ENCODE results near the gene STRIP1.

Gene STRIP1

GRCh38 chr1:109989506-109990301 lies 44.7 kb upstream of the STRIP1 start:
- peaks cover 3% of the 10 kb centered on the region for H3K27me3 Mint-ChIP-seq (ENCODE audit: low read depth)
- TF ChIP-seq, protein P1, sequence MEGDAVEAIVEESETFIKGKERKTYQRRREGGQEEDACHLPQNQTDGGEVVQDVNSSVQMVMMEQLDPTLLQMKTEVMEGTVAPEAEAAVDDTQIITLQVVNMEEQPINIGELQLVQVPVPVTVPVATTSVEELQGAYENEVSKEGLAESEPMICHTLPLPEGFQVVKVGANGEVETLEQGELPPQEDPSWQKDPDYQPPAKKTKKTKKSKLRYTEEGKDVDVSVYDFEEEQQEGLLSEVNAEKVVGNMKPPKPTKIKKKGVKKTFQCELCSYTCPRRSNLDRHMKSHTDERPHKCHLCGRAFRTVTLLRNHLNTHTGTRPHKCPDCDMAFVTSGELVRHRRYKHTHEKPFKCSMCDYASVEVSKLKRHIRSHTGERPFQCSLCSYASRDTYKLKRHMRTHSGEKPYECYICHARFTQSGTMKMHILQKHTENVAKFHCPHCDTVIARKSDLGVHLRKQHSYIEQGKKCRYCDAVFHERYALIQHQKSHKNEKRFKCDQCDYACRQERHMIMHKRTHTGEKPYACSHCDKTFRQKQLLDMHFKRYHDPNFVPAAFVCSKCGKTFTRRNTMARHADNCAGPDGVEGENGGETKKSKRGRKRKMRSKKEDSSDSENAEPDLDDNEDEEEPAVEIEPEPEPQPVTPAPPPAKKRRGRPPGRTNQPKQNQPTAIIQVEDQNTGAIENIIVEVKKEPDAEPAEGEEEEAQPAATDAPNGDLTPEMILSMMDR (IDR thresholded peaks at IDR 0.05; ENCODE audit: unreplicated experiment in 3 of 3), result no peak
- H3K27ac Mint-ChIP-seq, result peak overlapping the region in 1 of 3 experiments; percentile 67
- peaks cover 57% of the 10 kb centered on the region for H3K4me1 Mint-ChIP-seq
- no peaks in the 10 kb centered on the region for H3K9me3 Mint-ChIP-seq
- H3K4me3 Mint-ChIP-seq, result peak overlapping the region in 2 of 3 experiments; percentile 19 to 56
- H3K36me3 Mint-ChIP-seq (ENCODE audit: low read depth), result peaks cover 40% of the 10 kb centered on the region

GRCh38 chr1:109990302-109990653 lies 44.1 kb upstream of the STRIP1 start:
- H3K27ac Mint-ChIP-seq, result no peak overlapping the region
- H3K27me3 Mint-ChIP-seq (ENCODE audit: low read depth), result peaks cover 2% of the 10 kb centered on the region
- no peak overlapping the region for H3K4me3 Mint-ChIP-seq
- TF ChIP-seq, protein P1 (IDR thresholded peaks at IDR 0.05; ENCODE audit: unreplicated experiment in 3 of 3), result no peak
- no peaks in the 10 kb centered on the region for H3K9me3 Mint-ChIP-seq
- H3K4me1 Mint-ChIP-seq, result peaks cover 58% of the 10 kb centered on the region
- peaks cover 40% of the 10 kb centered on the region for H3K36me3 Mint-ChIP-seq (ENCODE audit: low read depth)

DNA sequence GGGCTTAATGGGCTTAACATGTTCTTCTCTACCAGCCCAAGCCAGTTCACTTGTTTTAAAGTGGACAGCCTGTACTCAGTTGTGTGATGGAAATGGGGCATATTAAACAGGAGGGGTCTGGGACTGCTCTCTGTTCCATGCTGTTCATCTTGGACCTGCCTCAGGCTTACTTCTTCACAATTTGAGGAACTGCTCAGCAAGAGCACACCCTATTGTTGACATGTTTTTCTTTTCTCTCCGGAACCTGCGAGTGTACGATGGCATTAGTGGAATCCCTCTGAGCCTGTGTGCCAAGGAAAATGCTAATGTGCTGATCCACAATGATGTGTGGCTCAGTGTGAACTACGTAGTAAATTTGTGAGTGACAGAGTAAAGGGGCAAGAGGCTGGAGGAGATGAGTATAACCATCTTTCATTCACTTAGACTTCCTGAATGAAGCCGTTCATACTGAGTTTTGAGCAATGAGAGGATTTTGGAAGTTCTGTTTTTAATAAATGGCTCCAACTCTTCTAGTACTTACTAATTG lies 43.0 kb upstream of the STRIP1 start:
- Mint-ChIP-seq H3K9me3 (no peaks in the 10 kb centered on the region), H3K27ac (no peak overlapping the region), H3K36me3 (ENCODE audit: low read depth) (peaks cover 49% of the 10 kb centered on the region), H3K4me3 (no peak overlapping the region), H3K4me1 (peaks cover 51% of the 10 kb centered on the region), H3K27me3 (ENCODE audit: low read depth) (no peaks in the 10 kb centered on the region)
- TF ChIP-seq, protein P1 (IDR thresholded peaks at IDR 0.05; ENCODE audit: unreplicated experiment in 3 of 3), result no peak

GRCh38 chr1:109993885-109994284 lies 40.5 kb upstream of the STRIP1 start:
- TF ChIP-seq, protein P1 (IDR thresholded peaks at IDR 0.05; ENCODE audit: unreplicated experiment in 3 of 3), result no peak
- H3K36me3 Mint-ChIP-seq (ENCODE audit: low read depth), result peaks cover 36% of the 10 kb centered on the region
- no peak overlapping the region for H3K27ac Mint-ChIP-seq
- no peaks in the 10 kb centered on the region for H3K27me3 Mint-ChIP-seq (ENCODE audit: low read depth)
- H3K9me3 Mint-ChIP-seq, result no peaks in the 10 kb centered on the region
- no peak overlapping the region for H3K4me3 Mint-ChIP-seq
- H3K4me1 Mint-ChIP-seq, result peaks cover 39% of the 10 kb centered on the region

DNA sequence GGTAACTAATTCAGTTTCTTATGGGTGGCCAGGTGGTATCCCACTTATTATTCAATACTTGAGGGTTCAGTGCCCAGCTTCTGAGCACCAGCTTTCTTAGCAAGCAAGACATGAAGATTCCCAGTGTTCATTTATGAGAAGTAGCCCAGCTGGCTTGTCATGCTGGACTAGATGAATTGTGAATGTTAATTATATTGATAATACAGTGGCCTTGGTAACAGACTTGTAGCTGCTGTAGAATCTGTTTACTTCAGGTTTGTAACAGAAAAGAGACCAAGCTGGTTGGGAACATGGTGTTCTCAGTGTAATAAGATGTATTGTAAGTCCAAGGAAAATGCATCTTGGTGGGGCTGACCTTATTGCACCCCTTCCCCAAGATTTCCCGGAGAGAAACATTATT lies 39.8 kb upstream of the STRIP1 start:
- Mint-ChIP-seq H3K4me1 (peaks cover 39% of the 10 kb centered on the region), H3K4me3 (no peak overlapping the region), H3K27ac (no peak overlapping the region), H3K27me3 (ENCODE audit: low read depth) (no peaks in the 10 kb centered on the region), H3K9me3 (no peaks in the 10 kb centered on the region), H3K36me3 (ENCODE audit: low read depth) (peaks cover 29% of the 10 kb centered on the region)
- TF ChIP-seq, protein P1 (IDR thresholded peaks at IDR 0.05; ENCODE audit: unreplicated experiment in 3 of 3), result no peak

DNA sequence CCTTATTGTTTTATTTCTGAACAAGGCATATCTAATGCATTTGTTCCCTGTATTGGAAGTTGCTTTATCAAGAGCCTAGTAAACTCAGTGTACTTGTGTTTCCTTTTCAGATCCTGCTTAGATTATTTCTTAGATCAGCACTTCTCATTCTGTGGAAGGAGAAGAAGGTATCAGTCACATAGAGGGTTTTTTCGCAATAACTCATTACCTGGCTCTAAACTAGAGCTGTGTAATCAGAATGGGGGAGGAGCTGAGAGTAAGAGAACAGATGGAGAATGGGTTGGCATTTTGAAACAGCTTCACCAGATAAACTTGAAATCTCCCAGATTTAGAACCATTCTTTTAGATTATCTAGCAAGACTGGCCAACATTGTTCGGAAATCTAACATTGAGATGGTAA lies 38.9 kb upstream of the STRIP1 start:
- no peaks in the 10 kb centered on the region for H3K9me3 Mint-ChIP-seq
- peaks cover 25% of the 10 kb centered on the region for H3K36me3 Mint-ChIP-seq (ENCODE audit: low read depth)
- no peak overlapping the region for H3K4me3 Mint-ChIP-seq
- no peaks in the 10 kb centered on the region for H3K27me3 Mint-ChIP-seq (ENCODE audit: low read depth)
- TF ChIP-seq, protein P1 (IDR thresholded peaks at IDR 0.05; ENCODE audit: unreplicated experiment in 3 of 3), result no peak
- H3K27ac Mint-ChIP-seq, result peak overlapping the region in 2 of 3 experiments; percentile 22 to 43
- H3K4me1 Mint-ChIP-seq, result peaks cover 34% of the 10 kb centered on the region
